WTC11 (cell line): ENCODE data around the gene POMT1.

Experiments used
- ATF2 ChIP-seq: sonication (generic); formaldehyde crosslinking; IDR thresholded peaks from 2 replicates; pipeline ENCODE4 v1.8.1; 2022; ENCODE audit warnings: low read depth, missing genetic modification reagents, borderline replicate concordance
- ATF6 ChIP-seq: sonication (generic); formaldehyde crosslinking; IDR thresholded peaks from 2 replicates; pipeline ENCODE4 v1.8.1; 2023; ENCODE audit warnings: mild to moderate bottlenecking, missing genetic modification reagents
- CREM ChIP-seq: sonication (generic); formaldehyde crosslinking; IDR thresholded peaks from 2 replicates; pipeline ENCODE4 v1.8.1; 2022; ENCODE audit warnings: mild to moderate bottlenecking, missing genetic modification reagents, moderate library complexity
- CTCF ChIP-seq: fragments of 200-600 bp; IDR thresholded peaks from 2 replicates; pipeline ENCODE4 v1.8.0; 2022; ENCODE audit warnings: antibody characterized with exemption
- FOXJ3 ChIP-seq: sonication (generic); formaldehyde crosslinking; IDR thresholded peaks from 2 replicates; pipeline ENCODE4 v1.9.0; 2021; ENCODE audit warnings: missing genetic modification reagents, mild to moderate bottlenecking, borderline replicate concordance
- HMGXB4 ChIP-seq: sonication (generic); formaldehyde crosslinking; IDR thresholded peaks from 2 replicates; pipeline ENCODE4 v1.8.1; 2023; ENCODE audit warnings: mild to moderate bottlenecking, moderate library complexity, missing genetic modification reagents
- NR1H2 ChIP-seq: sonication (generic); formaldehyde crosslinking; IDR thresholded peaks from 2 replicates; pipeline ENCODE4 v1.9.0; 2021; ENCODE audit warnings: mild to moderate bottlenecking, moderate library complexity, missing genetic modification reagents
- PRDM15 ChIP-seq: sonication (generic); formaldehyde crosslinking; IDR thresholded peaks from 2 replicates; pipeline ENCODE4 v1.8.0; 2022; ENCODE audit warnings: missing genetic modification reagents
- PREB ChIP-seq: sonication (generic); formaldehyde crosslinking; IDR thresholded peaks from 2 replicates; pipeline ENCODE4 v1.8.1; 2022; ENCODE audit warnings: mild to moderate bottlenecking, missing genetic modification reagents, moderate library complexity, borderline replicate concordance
- SP1 ChIP-seq: sonication (generic); formaldehyde crosslinking; conservative IDR thresholded peaks from 2 replicates; pipeline ENCODE4 v1.8.1; 2022; ENCODE audit warnings: missing genetic modification reagents
- USF1 ChIP-seq: sonication (generic); formaldehyde crosslinking; IDR thresholded peaks from 2 replicates; pipeline ENCODE4 v1.8.0; 2022; ENCODE audit warnings: mild to moderate bottlenecking, missing genetic modification reagents
- ZBTB21 ChIP-seq: sonication (generic); formaldehyde crosslinking; IDR thresholded peaks from 2 replicates; pipeline ENCODE4 v1.8.1; 2023; ENCODE audit warnings: mild to moderate bottlenecking, missing genetic modification reagents, borderline replicate concordance
- ZMAT4 ChIP-seq: fragments of 250-450 bp; sonication (Bioruptor Pico); IDR thresholded peaks from 2 replicates; pipeline ENCODE4 v1.9.0; 2021; ENCODE audit warnings: mild to moderate bottlenecking

- TF ChIP-seq ATF6 (no peak), SP1 (CRISPR knock-in tag) (no peak), HMGXB4 (CRISPR knock-in tag) (no peak), CTCF (no peak), ZMAT4 (CRISPR knock-in tag) (no peak), CREM (CRISPR knock-in tag) (no peak), NR1H2 (CRISPR knock-in tag) (no peak), USF1 (CRISPR knock-in tag) (no peak), ZBTB21 (CRISPR knock-in tag) (no peak), FOXJ3 (no peak), ATF2 (CRISPR knock-in tag) (no peak), PRDM15 (CRISPR knock-in tag) (no peak), PREB (CRISPR knock-in tag) (no peak)
Measured at GRCh38 chr9:131537946-131538345, 35.2 kb downstream of the POMT1 start.
